ENCODE measurements around the gene GSDME.

The GSDME gene

DNA sequence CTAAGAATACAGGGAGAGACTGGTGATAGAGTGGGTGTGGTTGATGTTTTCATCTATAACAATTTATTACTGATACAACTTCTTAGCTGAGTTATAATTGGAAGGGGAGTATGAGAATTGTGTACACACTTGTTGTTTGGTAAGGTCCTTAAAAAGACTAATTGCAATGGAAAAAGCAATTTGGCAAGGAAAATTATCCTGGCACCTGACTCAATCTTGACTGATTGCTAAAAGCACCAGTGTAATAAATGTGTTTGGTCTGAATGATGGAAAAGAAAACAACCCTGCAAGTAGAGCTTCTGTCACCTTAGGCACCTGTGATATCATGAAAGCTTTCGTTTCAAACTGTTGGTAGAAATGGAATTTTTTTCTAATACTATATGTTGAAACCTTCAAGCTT lies 6.7 kb upstream of the GSDME start:
- Histone ChIP-seq H3K27me3 (replicated peaks; ENCODE audit: insufficient read depth, low read length) (no peaks in the 10 kb centered on the region), H3K4me3 (ENCODE audit: low read length) (no peak overlapping the region), H3K9me2 (replicated peaks; ENCODE audit: insufficient read depth, low read length) (no peaks in the 10 kb centered on the region), H3K79me2 (ENCODE audit: low read length) (no peaks in the 10 kb centered on the region), H3K4me1 (ENCODE audit: low read length) (no peaks in the 10 kb centered on the region), H3F3A (ENCODE audit: insufficient read depth, low read length) (no peaks in the 10 kb centered on the region), H3K36me3 (replicated peaks; ENCODE audit: insufficient read depth, low read length) (no peaks in the 10 kb centered on the region), H3K9ac (ENCODE audit: low read length) (no peak overlapping the region), H3K9me3 (replicated peaks; ENCODE audit: insufficient read depth, low read length) (no peaks in the 10 kb centered on the region), H2AFZ (ENCODE audit: low read length) (no peak overlapping the region), H3K27ac (ENCODE audit: low read length) (no peak overlapping the region), H4K20me1 (ENCODE audit: insufficient read depth, low read length) (no peaks in the 10 kb centered on the region), H3K4me2 (ENCODE audit: low read depth, low read length) (no peak overlapping the region)
- DNase-seq: no peak
- TF ChIP-seq EZH2phosphoT487 (IDR thresholded peaks at IDR 0.05; ENCODE audit: low read length) (no peak), EZH2 (optimal IDR thresholded peaks at IDR 0.05; ENCODE audit: low read depth, low read length) (no peak)

DNA sequence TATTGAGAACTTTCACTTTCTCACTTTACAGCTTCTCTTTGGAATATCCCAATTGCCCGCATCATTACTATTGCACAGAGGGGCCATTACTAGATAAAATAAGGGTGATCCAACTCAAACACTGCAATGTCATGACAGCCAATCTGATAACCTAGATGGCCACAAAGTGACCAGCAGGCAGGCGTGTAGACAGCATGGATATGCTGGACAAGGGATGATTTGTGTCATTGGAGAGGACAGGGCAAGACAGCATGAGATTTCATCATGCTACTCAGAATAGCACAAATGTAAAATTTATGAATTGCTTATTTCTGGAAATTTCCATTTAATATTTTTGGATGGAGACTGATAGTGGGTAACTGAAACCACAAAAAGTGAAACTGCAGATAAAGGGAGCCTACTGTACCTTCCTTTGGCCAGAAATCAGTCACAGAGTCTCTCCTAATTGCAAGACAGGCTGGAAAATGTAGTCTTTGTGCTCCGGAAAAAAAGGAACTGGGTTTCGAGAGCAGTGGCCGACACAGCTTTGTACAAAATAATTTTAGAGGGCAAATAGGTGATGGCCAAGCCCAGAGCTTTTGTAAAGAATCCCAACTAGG lies 6.1 kb upstream of the GSDME start:
- no peak overlapping the region for H3K27ac ChIP-seq (ENCODE audit: low read length)
- no peak for TF ChIP-seq EZH2phosphoT487 (IDR thresholded peaks at IDR 0.05; ENCODE audit: low read length)
- no peak for TF ChIP-seq EZH2 (optimal IDR thresholded peaks at IDR 0.05; ENCODE audit: low read depth, low read length)
- TF ChIP-seq, protein P1, sequence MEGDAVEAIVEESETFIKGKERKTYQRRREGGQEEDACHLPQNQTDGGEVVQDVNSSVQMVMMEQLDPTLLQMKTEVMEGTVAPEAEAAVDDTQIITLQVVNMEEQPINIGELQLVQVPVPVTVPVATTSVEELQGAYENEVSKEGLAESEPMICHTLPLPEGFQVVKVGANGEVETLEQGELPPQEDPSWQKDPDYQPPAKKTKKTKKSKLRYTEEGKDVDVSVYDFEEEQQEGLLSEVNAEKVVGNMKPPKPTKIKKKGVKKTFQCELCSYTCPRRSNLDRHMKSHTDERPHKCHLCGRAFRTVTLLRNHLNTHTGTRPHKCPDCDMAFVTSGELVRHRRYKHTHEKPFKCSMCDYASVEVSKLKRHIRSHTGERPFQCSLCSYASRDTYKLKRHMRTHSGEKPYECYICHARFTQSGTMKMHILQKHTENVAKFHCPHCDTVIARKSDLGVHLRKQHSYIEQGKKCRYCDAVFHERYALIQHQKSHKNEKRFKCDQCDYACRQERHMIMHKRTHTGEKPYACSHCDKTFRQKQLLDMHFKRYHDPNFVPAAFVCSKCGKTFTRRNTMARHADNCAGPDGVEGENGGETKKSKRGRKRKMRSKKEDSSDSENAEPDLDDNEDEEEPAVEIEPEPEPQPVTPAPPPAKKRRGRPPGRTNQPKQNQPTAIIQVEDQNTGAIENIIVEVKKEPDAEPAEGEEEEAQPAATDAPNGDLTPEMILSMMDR (IDR thresholded peaks at IDR 0.05; ENCODE audit: low read length): no peak
- no peaks in the 10 kb centered on the region for H3K79me2 ChIP-seq (ENCODE audit: low read length)
- no peaks in the 10 kb centered on the region for H3K27me3 ChIP-seq (replicated peaks; ENCODE audit: insufficient read depth, low read length)
- H3K9me2 ChIP-seq (replicated peaks; ENCODE audit: insufficient read depth, low read length): no peaks in the 10 kb centered on the region
- H2AFZ ChIP-seq (ENCODE audit: low read length): no peak overlapping the region
- H4K20me1 ChIP-seq (ENCODE audit: insufficient read depth, low read length): no peaks in the 10 kb centered on the region
- no peak for DNase-seq
- H3K4me1 ChIP-seq (ENCODE audit: low read length): no peaks in the 10 kb centered on the region
- no peaks in the 10 kb centered on the region for H3F3A ChIP-seq (ENCODE audit: insufficient read depth, low read length)
- no peak overlapping the region for H3K4me3 ChIP-seq (ENCODE audit: low read length)
- H3K9me3 ChIP-seq (replicated peaks; ENCODE audit: insufficient read depth, low read length): no peaks in the 10 kb centered on the region
- no peak overlapping the region for H3K4me2 ChIP-seq (ENCODE audit: low read depth, low read length)
- H3K36me3 ChIP-seq (replicated peaks; ENCODE audit: insufficient read depth, low read length): no peaks in the 10 kb centered on the region
- no peak overlapping the region for H3K9ac ChIP-seq (ENCODE audit: low read length)

DNA sequence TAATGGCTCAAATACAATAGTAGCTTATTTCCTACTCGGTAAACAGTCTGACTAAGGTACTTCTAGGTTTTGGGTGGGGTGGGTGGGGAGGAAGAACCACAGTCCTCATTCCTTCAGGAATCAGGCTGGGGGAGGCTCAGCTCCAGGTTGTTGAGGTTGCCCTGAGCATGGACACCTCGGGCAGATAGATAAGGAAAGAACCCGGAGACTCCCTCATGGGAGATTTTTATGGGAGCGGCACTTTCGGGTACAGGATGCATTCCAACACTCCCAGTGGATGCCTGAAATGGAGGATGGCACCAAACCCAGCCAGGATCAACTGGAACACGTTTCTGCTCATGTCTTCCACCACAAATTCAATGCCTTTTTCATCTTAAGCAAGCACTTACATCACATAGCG lies 5.5 kb upstream of the GSDME start:
- Histone ChIP-seq H3K4me2 (ENCODE audit: low read depth, low read length) (no peak overlapping the region), H4K20me1 (ENCODE audit: insufficient read depth, low read length) (no peaks in the 10 kb centered on the region), H2AFZ (ENCODE audit: low read length) (no peak overlapping the region)

DNA sequence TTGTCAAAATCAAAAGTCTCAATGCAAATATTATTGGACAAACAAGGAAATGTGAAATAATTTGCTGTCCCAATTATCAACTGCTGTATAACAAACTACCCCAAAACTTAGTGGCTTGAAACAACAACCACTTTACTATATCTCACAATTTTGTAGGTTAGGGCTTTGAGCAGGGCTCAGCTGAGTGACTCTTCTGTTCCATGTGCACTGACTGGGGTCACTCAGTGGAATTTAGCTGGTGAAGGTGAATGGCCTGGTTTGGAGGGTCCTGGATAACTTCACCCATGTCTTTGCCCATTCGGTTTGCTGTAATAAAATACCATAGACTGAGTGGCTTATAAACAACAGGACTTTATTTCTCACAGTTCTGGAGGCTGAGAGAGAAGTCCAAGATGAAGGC lies 3.7 kb upstream of the GSDME start:
- Histone ChIP-seq H3F3A (ENCODE audit: insufficient read depth, low read length) (no peaks in the 10 kb centered on the region), H3K79me2 (ENCODE audit: low read length) (no peaks in the 10 kb centered on the region), H2AFZ (ENCODE audit: low read length) (no peak overlapping the region), H3K27ac (ENCODE audit: low read length) (no peak overlapping the region), H3K4me3 (ENCODE audit: low read length) (no peak overlapping the region), H3K4me1 (ENCODE audit: low read length) (no peaks in the 10 kb centered on the region), H3K36me3 (replicated peaks; ENCODE audit: insufficient read depth, low read length) (no peaks in the 10 kb centered on the region), H3K27me3 (replicated peaks; ENCODE audit: insufficient read depth, low read length) (no peaks in the 10 kb centered on the region), H3K9me3 (replicated peaks; ENCODE audit: insufficient read depth, low read length) (no peaks in the 10 kb centered on the region), H4K20me1 (ENCODE audit: insufficient read depth, low read length) (no peaks in the 10 kb centered on the region), H3K9ac (ENCODE audit: low read length) (no peak overlapping the region), H3K9me2 (replicated peaks; ENCODE audit: insufficient read depth, low read length) (no peaks in the 10 kb centered on the region), H3K4me2 (ENCODE audit: low read depth, low read length) (no peak overlapping the region)
- TF ChIP-seq, protein P1 (IDR thresholded peaks at IDR 0.05; ENCODE audit: low read length): no peak
- no peak for TF ChIP-seq EZH2 (optimal IDR thresholded peaks at IDR 0.05; ENCODE audit: low read depth, low read length)
- no peak for TF ChIP-seq EZH2phosphoT487 (IDR thresholded peaks at IDR 0.05; ENCODE audit: low read length)
- no peak for DNase-seq

More for the DNA sequence above, 5.5 kb upstream of the GSDME start:
- no peak overlapping the region for H3K9ac ChIP-seq (ENCODE audit: low read length)
- H3K9me3 ChIP-seq (replicated peaks; ENCODE audit: insufficient read depth, low read length): no peaks in the 10 kb centered on the region
- no peaks in the 10 kb centered on the region for H3K4me1 ChIP-seq (ENCODE audit: low read length)
- no peaks in the 10 kb centered on the region for H3K9me2 ChIP-seq (replicated peaks; ENCODE audit: insufficient read depth, low read length)
- H3K36me3 ChIP-seq (replicated peaks; ENCODE audit: insufficient read depth, low read length): no peaks in the 10 kb centered on the region
- no peak for DNase-seq
- H3K27ac ChIP-seq (ENCODE audit: low read length): no peak overlapping the region
- no peaks in the 10 kb centered on the region for H3F3A ChIP-seq (ENCODE audit: insufficient read depth, low read length)
- no peak for TF ChIP-seq EZH2 (optimal IDR thresholded peaks at IDR 0.05; ENCODE audit: low read depth, low read length)
- no peak for TF ChIP-seq EZH2phosphoT487 (IDR thresholded peaks at IDR 0.05; ENCODE audit: low read length)
- TF ChIP-seq, protein P1 (IDR thresholded peaks at IDR 0.05; ENCODE audit: low read length): no peak
- no peaks in the 10 kb centered on the region for H3K79me2 ChIP-seq (ENCODE audit: low read length)
- H3K4me3 ChIP-seq (ENCODE audit: low read length): no peak overlapping the region
- no peaks in the 10 kb centered on the region for H3K27me3 ChIP-seq (replicated peaks; ENCODE audit: insufficient read depth, low read length)

Data from MM.1S (cell line).